T-cell (primary cell): Measurements from ENCODE around the gene NR1H2. TPM values are rescaled to one million over a fixed set of nuclear protein-coding genes. Genes with fewer than 3 reads are reported as not detected.

Source experiments
- ATAC-seq, 4 experiments: fragments of 200-7000 bp in 3 of 4; fragments of 150-1000 bp in 1 of 4; cut with Tn5 transposase; replicated peaks in 1 of 4; 1 replicate in 3 of 4; 2 replicates in 1 of 4; pipeline ENCODE4 v1.10.0; 2021; ENCODE audit warnings: moderate library complexity in 3 of 4, mild to moderate bottlenecking in 2 of 4, moderate number of reproducible peaks in 1 of 4
- CTCF ChIA-PET, 2 donors: fragments of 300-600 bp; sonication (Branson Sonifier 250); formaldehyde crosslinking; loops; one replicate each; lab custom pipeline; 2022; ENCODE audit warnings: antibody characterized with exemption in 2 of 2; lab: Charles Lee
- POLR2A ChIA-PET, 2 donors: fragments of 300-600 bp; sonication (Branson Sonifier 250); formaldehyde crosslinking; loops; one replicate each; lab custom pipeline; 2022; ENCODE audit warnings: antibody characterized with exemption in 2 of 2; lab: Charles Lee
- DNase-seq, 35 experiments: peaks; one replicate each; pipeline versions ENCODE4 v3.0.0 to v3.0.0-alpha.2; 2013 to 2023
- H3K27ac ChIP-seq: one replicate; pipeline ENCODE4 v1.5.1; 2013; ENCODE audit warnings: low read length
- H3K27me3 ChIP-seq, 2 experiments: replicated peaks in 1 of 2; 1 replicate in 1 of 2; 2 replicates in 1 of 2; pipeline versions ENCODE4 v1.6.1 to v1.7.0; 2013; ENCODE audit warnings: low read length in 1 of 2, mixed read lengths in 1 of 2; ENCODE audit not compliant: control insufficient read depth in 2 of 2, insufficient read depth in 2 of 2; ENCODE audit errors: extremely low read depth in 1 of 2
- H3K36me3 ChIP-seq, 2 donors: 1 replicate in 1 of 2; 2 replicates in 1 of 2; pipeline versions ENCODE4 v1.6.1 to v1.7.0; 2013; ENCODE audit warnings: low read length in 1 of 2; ENCODE audit not compliant: control insufficient read depth in 2 of 2, insufficient read depth in 1 of 2; ENCODE audit errors: extremely low read depth in 1 of 2
- H3K4me1 ChIP-seq, 2 experiments: 1 replicate in 1 of 2; 2 replicates in 1 of 2; pipeline versions ENCODE4 v1.6.1 to v1.7.0; 2013; ENCODE audit warnings: low read length in 2 of 2, mixed read lengths in 1 of 2; ENCODE audit not compliant: insufficient read depth in 2 of 2, control insufficient read depth in 1 of 2; ENCODE audit errors: extremely low read depth in 1 of 2
- H3K4me3 ChIP-seq, 2 donors: 1 replicate in 1 of 2; 2 replicates in 1 of 2; pipeline versions ENCODE4 v1.5.1 to v1.7.0; 2013; ENCODE audit warnings: mild to moderate bottlenecking in 2 of 2, low read length in 1 of 2, moderate library complexity in 1 of 2; ENCODE audit not compliant: control insufficient read depth in 1 of 2; ENCODE audit errors: extremely low read depth in 1 of 2
- H3K9me3 ChIP-seq: 2 replicates; pipeline ENCODE4 v1.7.0; 2013
- H3K27ac Mint-ChIP-seq, 2 donors: one replicate each; pipeline ENCODE4 v1.8.0; 2020 to 2021; ENCODE audit warnings: mild to moderate bottlenecking in 2 of 2, mixed read lengths in 2 of 2
- H3K27me3 Mint-ChIP-seq, 2 donors: one replicate each; pipeline ENCODE4 v1.8.0; 2021 to 2022; ENCODE audit warnings: mixed read lengths in 2 of 2
- H3K36me3 Mint-ChIP-seq: one replicate; pipeline ENCODE4 v1.8.0; 2021; ENCODE audit warnings: mixed read lengths
- H3K4me1 Mint-ChIP-seq, 3 donors: one replicate each; pipeline ENCODE4 v1.8.0; 2020 to 2022; ENCODE audit warnings: mixed read lengths in 3 of 3, mild to moderate bottlenecking in 1 of 3
- H3K4me3 Mint-ChIP-seq, 3 donors: one replicate each; pipeline ENCODE4 v1.8.0; 2020 to 2022; ENCODE audit warnings: mild to moderate bottlenecking in 3 of 3, mixed read lengths in 3 of 3, moderate library complexity in 3 of 3
- H3K9me3 Mint-ChIP-seq, 3 donors: one replicate each; pipeline ENCODE4 v1.8.0; 2020 to 2022; ENCODE audit warnings: mixed read lengths in 3 of 3
- WGBS: methylation state at CpG from one replicate; pipeline ENCODE4 v1.1.5; 2013; ENCODE audit warnings: missing lambda C conversion rate; ENCODE audit not compliant: insufficient coverage; 5-methylcytosine and 5-hydroxymethylcytosine counted together
- total RNA-seq, 35 experiments: library from RNA in 6 of 35; stranded (reverse) in 6 of 35; fragments of 120-200 nt in 1 of 35; gene quantifications; one replicate each; pipeline versions ENCODE4 v1.2.1 to v1.2.4 and lab custom pipeline; 2013 to 2026

Gene NR1H2
- total RNA-seq, 5 donors from 2014 or later (not counting 1 experiment from before 2014, with no cell fraction given) = 109 to 236 (median 117) TPM

DNA sequence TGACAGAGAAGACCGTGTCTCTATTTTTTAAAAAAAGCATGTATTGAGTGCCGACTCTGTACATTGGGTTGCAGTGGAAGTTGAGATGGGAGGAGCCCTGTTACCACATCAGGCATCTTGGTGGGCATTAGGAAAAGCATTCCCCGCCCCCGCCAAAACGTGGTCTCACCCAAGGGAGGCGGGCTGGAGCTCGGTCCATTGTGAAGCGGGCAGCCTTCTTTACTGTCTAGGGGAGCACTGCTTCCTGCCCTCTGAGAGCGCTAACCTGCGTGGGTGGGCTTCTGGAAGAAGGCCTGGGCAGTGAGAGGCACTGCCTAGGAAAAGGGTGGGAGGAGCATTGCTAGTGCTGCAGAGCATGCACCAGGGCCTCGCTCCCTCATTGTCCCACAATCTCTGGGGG lies 3.9 kb downstream of the NR1H2 start:
- Histone ChIP-seq H3K27me3 (no peaks in the 10 kb centered on the region), H3K4me1 (peaks cover 6 to 40% of the 10 kb centered on the region in 2 experiments), H3K27ac (no peak overlapping the region), H3K36me3 (peaks cover 10 to 57% of the 10 kb centered on the region in 2 donors), H3K4me3 (no peak overlapping the region), H3K9me3 (no peaks in the 10 kb centered on the region)
- ATAC-seq (no peak), DNase-seq (no peak)
- Mint-ChIP-seq H3K27me3 (no peaks in the 10 kb centered on the region), H3K4me1 (peaks cover 32 to 55% (median 43%) of the 10 kb centered on the region in 3 donors), H3K27ac (no peak overlapping the region), H3K36me3 (peaks cover 26% of the 10 kb centered on the region), H3K9me3 (no peaks in the 10 kb centered on the region), H3K4me3 (no peak overlapping the region)
- ChIA-PET POLR2A (no interaction called here), CTCF (interaction anchor here in 1 of 2 donors (0.7 kb wide), 1 partner anchor 46 kb away, joined by 3 read pairs; no protein-coding TSS in a partner anchor)
- WGBS = 92% methylated on average over 6 of the region's 11 CpGs

GRCh38 chr19:50380751-50381151 lies 4.5 kb downstream of the NR1H2 start:
- no peaks in the 10 kb centered on the region for H3K27me3 Mint-ChIP-seq
- H3K27ac ChIP-seq = no peak overlapping the region
- H3K9me3 ChIP-seq = no peaks in the 10 kb centered on the region
- no peaks in the 10 kb centered on the region for H3K9me3 Mint-ChIP-seq
- H3K27me3 ChIP-seq = no peaks in the 10 kb centered on the region
- H3K36me3 ChIP-seq = peaks cover 10 to 57% of the 10 kb centered on the region in 2 donors
- peaks cover 6 to 41% of the 10 kb centered on the region in 2 experiments for H3K4me1 ChIP-seq
- 99% methylated on average over 7 of the region's 8 CpGs for WGBS
- H3K4me3 Mint-ChIP-seq = no peak overlapping the region
- ChIA-PET CTCF (interaction anchor here (0.6 to 0.7 kb wide), 2 partner anchors 14 to 47 kb away, joined by 3 read pairs; no protein-coding TSS in a partner anchor), POLR2A (no interaction called here)
- no peak overlapping the region for H3K4me3 ChIP-seq
- DNase-seq = no peak
- peaks cover 35 to 57% (median 45%) of the 10 kb centered on the region in 3 donors for H3K4me1 Mint-ChIP-seq
- H3K36me3 Mint-ChIP-seq = peaks cover 26% of the 10 kb centered on the region
- ATAC-seq = no peak
- no peak overlapping the region for H3K27ac Mint-ChIP-seq

- ChIA-PET POLR2A (no interaction called here), CTCF (no interaction called here)
- WGBS = 96% methylated on average over 51 of the region's 58 CpGs
- Mint-ChIP-seq H3K27me3 (no peaks in the 10 kb centered on the region), H3K36me3 (peaks cover 26% of the 10 kb centered on the region), H3K9me3 (no peaks in the 10 kb centered on the region), H3K27ac (no peak overlapping the region), H3K4me1 (peaks cover 31 to 49% (median 41%) of the 10 kb centered on the region in 3 donors), H3K4me3 (no peak overlapping the region)
- DNase-seq (peak in 2 of 35 experiments; percentile 14 to 24), ATAC-seq (no peak)
- peaks cover 6 to 34% of the 10 kb centered on the region in 2 experiments for H3K4me1 ChIP-seq
- H3K4me3 ChIP-seq = no peak overlapping the region
- no peak overlapping the region for H3K27ac ChIP-seq
- H3K9me3 ChIP-seq = no peaks in the 10 kb centered on the region
- peaks cover 23 to 58% of the 10 kb centered on the region in 2 donors for H3K36me3 ChIP-seq
- H3K27me3 ChIP-seq = no peaks in the 10 kb centered on the region
Measured at GRCh38 chr19:50381881-50382729, 5.8 kb downstream of the NR1H2 start.

GRCh38 chr19:50383001-50383851 lies 7.0 kb downstream of the NR1H2 start:
- DNase-seq (peak in 4 of 35 experiments; percentile 16 to 22 (median 20)), ATAC-seq (peak in 1 of 4 experiments; percentile 37)
- peaks cover 26% of the 10 kb centered on the region for H3K36me3 Mint-ChIP-seq
- H3K4me1 Mint-ChIP-seq = peaks cover 26 to 43% (median 37%) of the 10 kb centered on the region in 3 donors
- H3K9me3 Mint-ChIP-seq = no peaks in the 10 kb centered on the region
- peaks cover 6 to 24% of the 10 kb centered on the region in 2 experiments for H3K4me1 ChIP-seq
- ChIA-PET CTCF (no interaction called here), POLR2A (interaction anchor here in 1 of 2 donors (1.0 kb wide), 1 partner anchor 25 kb away, joined by 3 read pairs; no protein-coding TSS in a partner anchor)
- peak overlapping the region; percentile 91 to 92 for H3K27ac Mint-ChIP-seq
- peak overlapping the region; percentile 39 for H3K4me3 ChIP-seq
- no peaks in the 10 kb centered on the region for H3K27me3 Mint-ChIP-seq
- WGBS = 72% methylated on average over 8 of the region's 21 CpGs
- no peaks in the 10 kb centered on the region for H3K27me3 ChIP-seq
- no peaks in the 10 kb centered on the region for H3K9me3 ChIP-seq
- peaks cover 19 to 54% of the 10 kb centered on the region in 2 donors for H3K36me3 ChIP-seq
- H3K27ac ChIP-seq = peak overlapping the region; percentile 69
- peak overlapping the region; percentile 92 to 94 (median 92) for H3K4me3 Mint-ChIP-seq

DNA sequence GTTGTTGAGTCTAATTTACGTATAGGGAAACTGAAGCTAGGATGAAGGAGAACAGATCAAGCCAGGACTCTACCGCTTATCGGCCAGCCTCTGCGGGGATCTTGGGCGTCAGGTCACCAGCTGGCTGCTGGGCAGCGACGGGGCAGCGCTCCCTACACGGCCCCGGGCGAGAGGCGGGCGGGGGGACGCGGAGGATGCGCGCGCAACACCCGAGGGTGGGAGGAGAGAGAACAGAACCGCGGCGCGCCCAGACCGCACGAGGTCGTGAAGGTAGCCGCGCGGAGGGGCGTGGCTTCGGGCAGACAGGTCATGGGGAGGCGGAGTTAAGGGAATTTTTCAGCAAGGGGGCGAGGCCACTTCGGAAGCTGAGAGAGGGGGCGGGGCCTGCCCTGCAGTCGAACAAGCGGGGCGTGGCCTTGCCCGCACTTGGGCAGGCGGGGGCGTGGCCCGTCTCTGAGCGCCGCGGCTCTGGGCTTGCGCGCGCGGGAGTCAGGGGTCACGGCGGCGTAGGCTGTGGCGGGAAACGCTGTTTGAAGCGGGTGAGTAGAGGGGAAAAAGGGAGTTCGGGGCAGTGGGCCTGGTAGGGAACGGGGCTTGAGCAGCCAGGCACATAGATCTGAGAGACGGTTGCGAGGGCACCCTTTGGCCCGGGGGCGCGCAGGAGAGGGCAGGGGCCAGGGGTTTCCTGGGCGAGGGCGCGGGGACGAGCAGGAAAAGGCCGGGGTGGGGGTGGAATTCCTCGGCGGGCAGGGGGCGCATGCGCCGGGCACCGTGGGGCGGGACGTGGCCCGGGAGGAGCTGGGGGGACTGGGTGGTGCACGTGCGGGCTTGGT lies 7.8 kb downstream of the NR1H2 start, which contains the start of gene POLD1:
POLD1 (plus strand) TSS at position 496 of the 833 bp plus-strand sequence. CDS start 14,505 bp downstream, outside the sequence.
- peak within 1 kb of the TSS; percentile 92 to 94 (median 92) for H3K4me3 Mint-ChIP-seq
- peak within 1 kb of the TSS; percentile 91 to 92 for H3K27ac Mint-ChIP-seq
- Histone ChIP-seq H3K4me1 (peaks cover 6 to 23% of the 10 kb centered on the region in 2 experiments), H3K27ac (peak within 1 kb of the TSS; percentile 69), H3K27me3 (no peaks in the 10 kb centered on the region), H3K9me3 (no peaks in the 10 kb centered on the region), H3K36me3 (peaks cover 15 to 46% of the 10 kb centered on the region in 2 donors), H3K4me3 (peak within 1 kb of the TSS; percentile 45 to 72)
- ChIA-PET CTCF (no interaction called here), POLR2A (interaction anchor here in 1 of 2 donors (1.0 kb wide), 1 partner anchor 26 kb away, joined by 3 read pairs; no protein-coding TSS in a partner anchor)
- H3K27me3 Mint-ChIP-seq = no peaks in the 10 kb centered on the region
- peaks cover 22% of the 10 kb centered on the region for H3K36me3 Mint-ChIP-seq
- H3K9me3 Mint-ChIP-seq = no peaks in the 10 kb centered on the region
- H3K4me1 Mint-ChIP-seq = peaks cover 26 to 40% (median 35%) of the 10 kb centered on the region in 3 donors
- DNase-seq = peak; percentile 96 to 100 (median 98)
- peak; percentile 84 to 93 (median 91) for ATAC-seq
- WGBS = under 1% methylated on average over 60 of the region's 78 CpGs
